HUES6 (cell line): ENCODE data around the gene PRRC2A.

ENCODE experiments used
- H3K27ac ChIP-seq: 2 replicates; pipeline ENCODE4 v1.7.0; 2013; ENCODE audit warnings: low read depth, mild to moderate bottlenecking, low read length, inconsistent platforms
- H3K27me3 ChIP-seq: 2 replicates; pipeline ENCODE4 v1.6.1; 2013; ENCODE audit warnings: low read length; ENCODE audit not compliant: control insufficient read depth, insufficient read depth
- H3K36me3 ChIP-seq: 2 replicates; pipeline ENCODE4 v1.6.1; 2013; ENCODE audit warnings: low read length; ENCODE audit not compliant: control insufficient read depth, insufficient read depth
- H3K4me1 ChIP-seq: 2 replicates; pipeline ENCODE4 v1.6.1; 2013; ENCODE audit warnings: low read length; ENCODE audit not compliant: control insufficient read depth, insufficient read depth
- H3K4me3 ChIP-seq: 2 replicates; pipeline ENCODE4 v1.5.1; 2013; ENCODE audit warnings: low read depth, low read length
- H3K9ac ChIP-seq: one replicate; pipeline ENCODE4 v1.6.1; 2013; ENCODE audit warnings: mild to moderate bottlenecking, low read length
- H3K9me3 ChIP-seq: 2 replicates; pipeline ENCODE4 v1.6.1; 2013; ENCODE audit warnings: low read depth, low read length; ENCODE audit not compliant: control insufficient read depth, insufficient read depth

Gene PRRC2A

GRCh38 chr6:31578184-31579118 lies 42.1 kb upstream of the PRRC2A start:
- peak overlapping the region; percentile 40 for H3K9ac ChIP-seq
- no peaks in the 10 kb centered on the region for H3K9me3 ChIP-seq
- H3K4me1 ChIP-seq = peaks cover 43% of the 10 kb centered on the region
- no peaks in the 10 kb centered on the region for H3K36me3 ChIP-seq
- peaks cover 25% of the 10 kb centered on the region for H3K27me3 ChIP-seq
- no peak overlapping the region for H3K27ac ChIP-seq
- H3K4me3 ChIP-seq = peak overlapping the region; percentile 14; the same call in 1 of the 2 replicates

DNA sequence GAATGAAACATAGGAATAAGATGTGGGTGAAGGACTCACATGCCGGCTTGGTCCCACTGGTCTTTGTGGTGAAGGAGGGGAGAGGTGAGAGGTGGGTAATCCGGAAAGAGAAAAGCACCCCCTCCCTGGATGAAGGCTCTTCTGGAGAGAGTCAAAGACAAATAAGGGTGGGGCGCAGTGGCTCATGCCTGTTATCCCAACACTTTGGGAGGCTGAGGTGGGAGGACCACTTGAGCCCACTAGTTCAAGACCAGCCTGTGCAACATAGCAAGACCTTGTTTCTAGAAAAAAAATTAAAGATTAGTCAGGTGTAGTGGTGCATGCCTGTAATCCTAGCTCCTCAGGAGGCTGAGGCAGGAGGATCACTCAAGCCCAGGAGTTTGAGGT lies 41.4 kb upstream of the PRRC2A start:
- Histone ChIP-seq H3K4me1 (peaks cover 41% of the 10 kb centered on the region), H3K4me3 (no peak overlapping the region), H3K36me3 (no peaks in the 10 kb centered on the region), H3K27ac (no peak overlapping the region), H3K9ac (no peak overlapping the region), H3K27me3 (peaks cover 25% of the 10 kb centered on the region), H3K9me3 (no peaks in the 10 kb centered on the region)

- Histone ChIP-seq H3K27me3 (peaks cover 25% of the 10 kb centered on the region), H3K4me3 (peak overlapping the region; percentile 99), H3K36me3 (no peaks in the 10 kb centered on the region), H3K9me3 (no peaks in the 10 kb centered on the region), H3K4me1 (peaks cover 37% of the 10 kb centered on the region), H3K27ac (no peak overlapping the region), H3K9ac (no peak overlapping the region)
Observed at GRCh38 chr6:31579546-31580437, 40.7 kb upstream of the PRRC2A start.

DNA sequence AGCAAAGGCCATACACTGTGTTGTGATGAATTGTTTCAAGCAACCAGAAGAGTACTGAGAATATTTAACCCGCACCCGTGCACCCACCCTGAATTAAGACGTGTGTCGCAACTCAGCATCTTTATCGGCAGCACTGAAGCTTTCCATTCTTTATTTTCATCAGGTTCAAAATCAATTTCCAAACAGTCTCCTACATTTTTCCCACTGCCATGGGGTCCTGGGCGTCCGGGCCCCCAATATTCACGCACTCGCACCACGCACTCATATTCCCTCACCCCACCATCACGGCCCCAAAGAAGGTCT lies 40.1 kb upstream of the PRRC2A start:
- peak overlapping the region; percentile 57 for H3K9ac ChIP-seq
- peaks cover 34% of the 10 kb centered on the region for H3K4me1 ChIP-seq
- H3K27me3 ChIP-seq = peaks cover 25% of the 10 kb centered on the region
- peak overlapping the region; percentile 99 for H3K4me3 ChIP-seq
- no peaks in the 10 kb centered on the region for H3K36me3 ChIP-seq
- no peaks in the 10 kb centered on the region for H3K9me3 ChIP-seq
- H3K27ac ChIP-seq = no peak overlapping the region

GRCh38 chr6:31580807-31581433 lies 39.6 kb upstream of the PRRC2A start:
- Histone ChIP-seq H3K36me3 (no peaks in the 10 kb centered on the region), H3K4me3 (peak overlapping the region; percentile 99), H3K27me3 (peaks cover 21% of the 10 kb centered on the region), H3K4me1 (peaks cover 31% of the 10 kb centered on the region), H3K27ac (no peak overlapping the region; the same call in 1 of the 2 replicates), H3K9me3 (no peaks in the 10 kb centered on the region), H3K9ac (peak overlapping the region; percentile 83)

GRCh38 chr6:31581434-31582229 lies 38.9 kb upstream of the PRRC2A start:
- Histone ChIP-seq H3K36me3 (no peaks in the 10 kb centered on the region), H3K9me3 (no peaks in the 10 kb centered on the region), H3K4me3 (peak overlapping the region; percentile 99), H3K27me3 (peaks cover 15% of the 10 kb centered on the region), H3K9ac (peak overlapping the region; percentile 83), H3K4me1 (peaks cover 31% of the 10 kb centered on the region), H3K27ac (no peak overlapping the region; the same call in 1 of the 2 replicates)

DNA sequence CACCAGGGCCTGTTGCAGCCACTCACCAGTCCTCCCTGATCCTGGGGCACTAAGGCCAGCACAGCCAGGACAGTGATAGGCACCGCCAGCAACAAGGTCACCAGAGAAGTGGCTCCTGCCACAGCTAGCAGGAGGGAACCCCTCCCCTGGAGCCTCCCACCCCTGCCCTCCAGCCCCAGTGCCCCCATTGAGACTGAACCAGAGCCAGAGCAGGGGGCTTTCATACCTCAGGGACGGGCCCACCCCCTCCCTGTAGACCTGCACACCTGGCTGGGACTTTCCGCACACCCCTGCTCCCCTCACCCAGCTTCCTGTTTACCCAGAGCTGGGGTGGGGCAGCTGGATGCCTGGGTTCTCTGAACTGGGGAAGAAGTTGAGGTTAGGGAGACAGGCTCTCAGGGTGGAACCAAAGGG lies 38.3 kb upstream of the PRRC2A start, which contains the start of gene LTB:
TSS of gene LTB (minus strand) at position 195 of the 414 bp plus-strand sequence. CDS start at position 188, 7 bp downstream.
- peak within 1 kb of the TSS; percentile 99 for H3K4me3 ChIP-seq
- peaks cover 31% of the 10 kb centered on the region for H3K4me1 ChIP-seq
- H3K27me3 ChIP-seq = peaks cover 15% of the 10 kb centered on the region

GRCh38 chr6:31585491-31585890 lies 35.0 kb upstream of the PRRC2A start:
- H3K27ac ChIP-seq = no peak overlapping the region
- H3K9me3 ChIP-seq = no peaks in the 10 kb centered on the region
- H3K4me1 ChIP-seq = peaks cover 8% of the 10 kb centered on the region
- H3K27me3 ChIP-seq = peaks cover 12% of the 10 kb centered on the region
- no peak overlapping the region for H3K9ac ChIP-seq
- H3K4me3 ChIP-seq = no peak overlapping the region
- no peaks in the 10 kb centered on the region for H3K36me3 ChIP-seq

More for the DNA sequence above, 38.3 kb upstream of the PRRC2A start, which contains the start of gene LTB:
- H3K9ac ChIP-seq = peak within 1 kb of the TSS; percentile 83
- no peak within 1 kb of the TSS; the same call in 1 of the 2 replicates for H3K27ac ChIP-seq
- H3K36me3 ChIP-seq = no peaks in the 10 kb centered on the region
- H3K9me3 ChIP-seq = no peaks in the 10 kb centered on the region

- Histone ChIP-seq H3K27me3 (peaks cover 10% of the 10 kb centered on the region), H3K9me3 (no peaks in the 10 kb centered on the region), H3K4me1 (peaks cover 6% of the 10 kb centered on the region), H3K27ac (no peak within 1 kb of the TSS), H3K4me3 (no peak within 1 kb of the TSS), H3K36me3 (no peaks in the 10 kb centered on the region), H3K9ac (no peak within 1 kb of the TSS)
Observed at GRCh38 chr6:31586008-31586407, 34.5 kb upstream of the PRRC2A start, which contains the start of gene LST1. Gene LST1, plus strand, starts transcription at chr6:31586277. Its CDS starts 1,023 bp downstream, at chr6:31587300.
